ENCODE measurements around the gene HEXD. TPM values are rescaled to one million over a fixed set of nuclear protein-coding genes. Genes with fewer than 3 reads are reported as not detected.

Gene HEXD
- total RNA-seq, 1 experiment from 2014 or later, result 30.0 TPM

DNA sequence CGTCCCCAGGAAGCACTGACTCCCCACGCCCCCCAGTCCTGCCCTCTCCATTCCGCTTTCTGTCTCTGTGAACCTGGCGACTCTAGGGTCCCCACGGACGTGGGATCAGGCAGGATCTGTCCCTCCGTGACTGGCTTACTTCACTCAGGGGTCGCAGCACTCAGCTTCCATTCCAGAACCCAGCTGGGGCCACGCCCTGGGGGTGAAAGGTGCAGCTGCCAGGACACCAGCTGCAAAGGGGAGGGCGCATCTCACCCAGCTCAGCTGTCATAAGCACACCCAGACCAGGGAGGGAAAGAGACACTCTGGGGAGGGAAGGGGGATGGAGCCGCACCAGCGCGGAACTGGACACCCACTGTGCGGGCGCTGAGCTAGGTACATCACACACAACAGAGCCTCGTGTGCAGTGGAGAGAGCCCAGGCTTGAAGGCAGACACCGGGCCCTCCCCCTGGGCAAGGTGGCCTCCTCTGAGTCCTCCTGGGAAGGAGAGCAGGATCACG is 18.5 kb upstream of the HEXD start:
- no peaks in the 10 kb centered on the region for H3K36me3 ChIP-seq (ENCODE audit: low read depth)
- no peaks in the 10 kb centered on the region for H3K27me3 ChIP-seq (ENCODE audit: insufficient read depth, low read depth)
- BruUV-seq (replicated peaks), result no TSS peak
- H3K4me1 ChIP-seq (replicated peaks; ENCODE audit: insufficient read depth), result no peaks in the 10 kb centered on the region
- ChIA-PET POLR2A (ENCODE audit: unreplicated experiment) (no interaction called here), CTCF (no interaction called here)
- H3F3A ChIP-seq (ENCODE audit: insufficient read depth, low read depth), result no peaks in the 10 kb centered on the region
- no peak overlapping the region for H3K4me3 ChIP-seq
- DNase-seq, result no peak
- H3K4me2 ChIP-seq, result no peak overlapping the region
- no peaks in the 10 kb centered on the region; the same call in 1 of the 2 replicates for H4K20me1 ChIP-seq (ENCODE audit: insufficient read depth)
- intact Hi-C loops (cut with micrococcal nuclease; ENCODE audit: unreplicated experiment), result no loop called here
- no peak overlapping the region for H2AFZ ChIP-seq
- H3K79me2 ChIP-seq (ENCODE audit: low read depth), result no peaks in the 10 kb centered on the region
- H3K9me2 ChIP-seq (ENCODE audit: insufficient read depth), result no peaks in the 10 kb centered on the region
- no peak for TF ChIP-seq EZH2 (IDR thresholded peaks at IDR 0.05; ENCODE audit: low read depth)
- no peak overlapping the region for H3K27ac ChIP-seq
- no peaks in the 10 kb centered on the region for H3K9me3 ChIP-seq (ENCODE audit: insufficient read depth, low read depth)

DNA sequence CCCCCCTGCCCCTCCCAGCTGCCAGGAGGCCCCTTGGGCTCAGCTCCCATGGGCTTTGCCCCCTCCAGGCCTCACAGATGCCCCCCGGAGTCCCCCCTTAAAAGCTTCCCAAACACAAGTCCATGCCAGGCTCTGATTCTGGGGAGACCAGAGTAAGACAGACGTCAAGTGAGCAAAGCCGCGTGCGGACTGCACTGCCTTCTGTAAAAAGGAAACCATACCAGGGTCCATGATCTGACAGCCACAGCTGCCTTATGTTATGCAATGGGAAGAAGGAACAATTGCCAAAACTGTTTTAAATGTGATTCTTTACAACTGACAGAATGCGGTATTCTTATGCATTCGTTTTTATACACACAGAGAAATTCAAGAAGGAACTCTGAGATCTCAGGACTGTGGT is 17.9 kb upstream of the HEXD start:
- H3K27ac ChIP-seq, result no peak overlapping the region
- no peak overlapping the region for H3K4me2 ChIP-seq
- H3K4me1 ChIP-seq (replicated peaks; ENCODE audit: insufficient read depth), result no peaks in the 10 kb centered on the region
- no peaks in the 10 kb centered on the region for H3K36me3 ChIP-seq (ENCODE audit: low read depth)
- no peaks in the 10 kb centered on the region for H3K27me3 ChIP-seq (ENCODE audit: insufficient read depth, low read depth)
- no peak for DNase-seq
- no peaks in the 10 kb centered on the region; the same call in 1 of the 2 replicates for H4K20me1 ChIP-seq (ENCODE audit: insufficient read depth)
- H3K9me2 ChIP-seq (ENCODE audit: insufficient read depth), result no peaks in the 10 kb centered on the region
- no TSS peak for BruUV-seq (replicated peaks)
- no peak overlapping the region for H2AFZ ChIP-seq
- no peaks in the 10 kb centered on the region for H3K9me3 ChIP-seq (ENCODE audit: insufficient read depth, low read depth)
- intact Hi-C loops (cut with micrococcal nuclease; ENCODE audit: unreplicated experiment), result no loop called here
- no peaks in the 10 kb centered on the region for H3F3A ChIP-seq (ENCODE audit: insufficient read depth, low read depth)
- H3K79me2 ChIP-seq (ENCODE audit: low read depth), result no peaks in the 10 kb centered on the region
- no peak for TF ChIP-seq EZH2 (IDR thresholded peaks at IDR 0.05; ENCODE audit: low read depth)
- TF ChIP-seq, protein P1, sequence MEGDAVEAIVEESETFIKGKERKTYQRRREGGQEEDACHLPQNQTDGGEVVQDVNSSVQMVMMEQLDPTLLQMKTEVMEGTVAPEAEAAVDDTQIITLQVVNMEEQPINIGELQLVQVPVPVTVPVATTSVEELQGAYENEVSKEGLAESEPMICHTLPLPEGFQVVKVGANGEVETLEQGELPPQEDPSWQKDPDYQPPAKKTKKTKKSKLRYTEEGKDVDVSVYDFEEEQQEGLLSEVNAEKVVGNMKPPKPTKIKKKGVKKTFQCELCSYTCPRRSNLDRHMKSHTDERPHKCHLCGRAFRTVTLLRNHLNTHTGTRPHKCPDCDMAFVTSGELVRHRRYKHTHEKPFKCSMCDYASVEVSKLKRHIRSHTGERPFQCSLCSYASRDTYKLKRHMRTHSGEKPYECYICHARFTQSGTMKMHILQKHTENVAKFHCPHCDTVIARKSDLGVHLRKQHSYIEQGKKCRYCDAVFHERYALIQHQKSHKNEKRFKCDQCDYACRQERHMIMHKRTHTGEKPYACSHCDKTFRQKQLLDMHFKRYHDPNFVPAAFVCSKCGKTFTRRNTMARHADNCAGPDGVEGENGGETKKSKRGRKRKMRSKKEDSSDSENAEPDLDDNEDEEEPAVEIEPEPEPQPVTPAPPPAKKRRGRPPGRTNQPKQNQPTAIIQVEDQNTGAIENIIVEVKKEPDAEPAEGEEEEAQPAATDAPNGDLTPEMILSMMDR (conservative IDR thresholded peaks at IDR 0.05), result no peak
- CTCF ChIA-PET, result no interaction called here
- POLR2A ChIA-PET (ENCODE audit: unreplicated experiment), result no interaction called here
- no peak overlapping the region for H3K4me3 ChIP-seq

DNA sequence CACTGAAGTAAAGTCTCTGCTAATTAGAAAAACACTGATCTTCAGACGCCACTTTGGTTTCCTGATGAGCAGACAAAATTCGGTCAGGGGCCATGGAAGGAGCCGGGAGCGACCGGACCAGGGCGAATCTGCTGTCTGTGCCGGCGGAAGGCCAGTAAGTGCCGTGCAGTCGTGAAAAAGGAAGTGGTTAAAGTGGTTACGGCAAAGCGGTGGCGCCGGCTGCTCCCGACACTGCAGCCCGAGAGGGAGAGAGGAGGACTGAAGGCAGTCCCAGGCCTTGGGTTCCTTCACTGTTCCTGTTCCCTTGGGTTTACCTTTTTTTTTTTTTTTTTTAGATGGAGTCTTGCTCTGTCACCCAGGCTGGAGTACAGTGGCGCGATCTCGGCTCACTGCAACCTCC is 17.3 kb upstream of the HEXD start:
- no peak for DNase-seq
- no peaks in the 10 kb centered on the region for H3K27me3 ChIP-seq (ENCODE audit: insufficient read depth, low read depth)
- H2AFZ ChIP-seq, result no peak overlapping the region
- intact Hi-C loops (cut with micrococcal nuclease; ENCODE audit: unreplicated experiment), result no loop called here
- TF ChIP-seq, protein P1 (conservative IDR thresholded peaks at IDR 0.05), result no peak
- no peak for TF ChIP-seq EZH2 (IDR thresholded peaks at IDR 0.05; ENCODE audit: low read depth)
- ChIA-PET POLR2A (ENCODE audit: unreplicated experiment) (no interaction called here), CTCF (no interaction called here)
- H3K4me1 ChIP-seq (replicated peaks; ENCODE audit: insufficient read depth), result no peaks in the 10 kb centered on the region
- no peak overlapping the region for H3K27ac ChIP-seq
- no peaks in the 10 kb centered on the region; the same call in 1 of the 2 replicates for H4K20me1 ChIP-seq (ENCODE audit: insufficient read depth)
- no peak overlapping the region for H3K4me2 ChIP-seq
- H3K36me3 ChIP-seq (ENCODE audit: low read depth), result no peaks in the 10 kb centered on the region
- no TSS peak for BruUV-seq (replicated peaks)
- no peaks in the 10 kb centered on the region for H3F3A ChIP-seq (ENCODE audit: insufficient read depth, low read depth)
- H3K79me2 ChIP-seq (ENCODE audit: low read depth), result no peaks in the 10 kb centered on the region
- H3K9me2 ChIP-seq (ENCODE audit: insufficient read depth), result no peaks in the 10 kb centered on the region
- H3K4me3 ChIP-seq, result no peak overlapping the region
- no peaks in the 10 kb centered on the region for H3K9me3 ChIP-seq (ENCODE audit: insufficient read depth, low read depth)

DNA sequence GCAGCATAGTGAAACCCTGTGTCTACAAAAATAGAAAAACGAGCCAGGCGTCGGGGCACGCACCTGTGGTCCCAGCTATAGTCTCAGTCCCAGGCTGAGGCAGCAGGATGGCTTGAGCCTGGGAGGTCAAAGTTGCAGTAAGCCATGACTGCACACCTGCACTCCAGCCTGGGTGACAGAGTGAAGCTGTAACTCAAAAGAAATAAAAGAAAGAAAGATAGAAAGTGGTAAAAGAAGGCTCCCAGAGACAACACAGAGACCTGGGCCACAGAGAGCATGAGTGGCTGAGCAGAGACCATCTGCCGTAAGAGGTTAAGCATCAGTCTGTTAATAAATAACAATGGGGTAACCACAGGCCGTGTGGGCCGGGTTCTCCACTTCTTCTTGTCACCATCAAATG is 15.3 kb upstream of the HEXD start:
- Histone ChIP-seq H4K20me1 (ENCODE audit: insufficient read depth) (no peaks in the 10 kb centered on the region), H3K4me3 (no peak overlapping the region), H3K79me2 (ENCODE audit: low read depth) (no peaks in the 10 kb centered on the region), H3K36me3 (ENCODE audit: low read depth) (no peaks in the 10 kb centered on the region), H3K4me1 (replicated peaks; ENCODE audit: insufficient read depth) (no peaks in the 10 kb centered on the region), H3K27me3 (ENCODE audit: insufficient read depth, low read depth) (no peaks in the 10 kb centered on the region), H3K9me2 (ENCODE audit: insufficient read depth) (no peaks in the 10 kb centered on the region), H3F3A (ENCODE audit: insufficient read depth, low read depth) (no peaks in the 10 kb centered on the region), H3K4me2 (no peak overlapping the region), H2AFZ (no peak overlapping the region), H3K9me3 (ENCODE audit: insufficient read depth, low read depth) (no peaks in the 10 kb centered on the region), H3K27ac (no peak overlapping the region)
- POLR2A ChIA-PET (ENCODE audit: unreplicated experiment), result no interaction called here
- CTCF ChIA-PET, result no interaction called here
- no TSS peak for BruUV-seq (replicated peaks)
- DNase-seq, result no peak
- intact Hi-C loops (cut with micrococcal nuclease; ENCODE audit: unreplicated experiment), result no loop called here
- TF ChIP-seq EZH2 (IDR thresholded peaks at IDR 0.05; ENCODE audit: low read depth), result no peak
- TF ChIP-seq, protein P1 (conservative IDR thresholded peaks at IDR 0.05), result no peak
